Astrocyte (in vitro differentiated cells and primary cell): ENCODE measurements around the gene NSD2. TPM values are rescaled to one million over a fixed set of nuclear protein-coding genes. Genes with fewer than 3 reads are reported as not detected.

Experiments
- DNase-seq: peaks from one replicate; pipeline ENCODE4 v3.0.0-alpha.2; 2010; ENCODE audit warnings: low read depth
- FAIRE-seq: peaks from 2 replicates; lab custom pipeline; 2011; peaks lifted over from hg19 to GRCh38; lab: Jason Lieb, UNC
- H2AFZ ChIP-seq: 2 replicates; pipeline ENCODE4 v1.6.0; 2012; ENCODE audit warnings: low read depth, low read length, inconsistent platforms
- H3K27ac ChIP-seq: 2 replicates; pipeline ENCODE4 v1.5.1; 2011; ENCODE audit warnings: low read depth, low read length, inconsistent platforms
- H3K27me3 ChIP-seq: 2 replicates; pipeline ENCODE4 v1.6.0; 2011; ENCODE audit warnings: low read length, inconsistent platforms; ENCODE audit not compliant: insufficient read depth
- H3K36me3 ChIP-seq: 2 replicates; pipeline ENCODE4 v1.5.1; 2011; ENCODE audit warnings: low read length, inconsistent platforms; ENCODE audit not compliant: insufficient read depth
- H3K4me1 ChIP-seq: 2 replicates; pipeline ENCODE4 v1.5.1; 2011; ENCODE audit warnings: low read length, inconsistent platforms; ENCODE audit not compliant: insufficient read depth
- H3K4me2 ChIP-seq: 2 replicates; pipeline ENCODE4 v1.6.0; 2012; ENCODE audit warnings: low read length, inconsistent platforms
- H3K4me3 ChIP-seq: 2 replicates; pipeline ENCODE4 v1.5.1; 2011; ENCODE audit warnings: low read depth, mild to moderate bottlenecking, low read length, inconsistent platforms; ENCODE audit not compliant: insufficient read depth
- H3K79me2 ChIP-seq: 2 replicates; pipeline ENCODE4 v1.6.0; 2012; ENCODE audit warnings: mild to moderate bottlenecking, low read length, inconsistent platforms; ENCODE audit not compliant: insufficient read depth
- H3K9ac ChIP-seq: 2 replicates; pipeline ENCODE4 v1.6.0; 2012; ENCODE audit warnings: mild to moderate bottlenecking, low read length, inconsistent platforms
- H3K9me3 ChIP-seq: 2 replicates; pipeline ENCODE4 v1.5.1; 2012; ENCODE audit warnings: low read depth, mild to moderate bottlenecking, low read length, inconsistent platforms; ENCODE audit not compliant: insufficient read depth
- H4K20me1 ChIP-seq: 2 replicates; pipeline ENCODE4 v1.6.0; 2012; ENCODE audit warnings: low read length, inconsistent platforms; ENCODE audit not compliant: insufficient read depth
- H3K27ac Mint-ChIP-seq: one replicate; pipeline ENCODE4 v1.8.0; 2021; ENCODE audit warnings: mild to moderate bottlenecking, mixed read lengths; ENCODE audit not compliant: unreplicated experiment
- H3K27me3 Mint-ChIP-seq: one replicate; pipeline ENCODE4 v1.8.0; 2021; ENCODE audit warnings: low read depth, mixed read lengths; ENCODE audit not compliant: unreplicated experiment
- H3K36me3 Mint-ChIP-seq: one replicate; pipeline ENCODE4 v1.8.0; 2021; ENCODE audit warnings: low read depth, mixed read lengths; ENCODE audit not compliant: unreplicated experiment
- H3K4me1 Mint-ChIP-seq: one replicate; pipeline ENCODE4 v1.8.0; 2021; ENCODE audit warnings: low read depth, mixed read lengths; ENCODE audit not compliant: unreplicated experiment
- H3K4me3 Mint-ChIP-seq: one replicate; pipeline ENCODE4 v1.8.0; 2021; ENCODE audit warnings: mild to moderate bottlenecking, moderate library complexity, mixed read lengths; ENCODE audit not compliant: unreplicated experiment
- H3K9me3 Mint-ChIP-seq: one replicate; pipeline ENCODE4 v1.8.0; 2021; ENCODE audit warnings: mild to moderate bottlenecking, mixed read lengths; ENCODE audit not compliant: unreplicated experiment
- CTCF ChIP-seq: IDR thresholded peaks from 2 replicates; pipeline ENCODE4 v1.5.1; 2011; ENCODE audit warnings: low read depth, mild to moderate bottlenecking, inconsistent platforms, low read length, moderate library complexity; ENCODE audit not compliant: insufficient read depth
- EZH2 ChIP-seq: IDR thresholded peaks from 2 replicates; pipeline ENCODE4 v1.6.1; 2012; ENCODE audit warnings: mild to moderate bottlenecking, low read length, inconsistent platforms; ENCODE audit not compliant: insufficient read depth
- total RNA-seq: library from RNA; stranded (reverse); gene quantifications from 2 replicates; pipeline ENCODE4 v1.2.1, GENCODE V29; 2021

The NSD2 gene
- total RNA-seq, 1 donor from 2014 or later, result 31.3 TPM

- H3K27ac Mint-ChIP-seq, result no peak overlapping the region
- peaks cover 98% of the 10 kb centered on the region for H3K79me2 ChIP-seq
- TF ChIP-seq CTCF, result no peak
- no peak for TF ChIP-seq EZH2
Measured at GRCh38 chr4:1895971-1896657, 24.9 kb downstream of the NSD2 start.

GRCh38 chr4:1896658-1896991 lies 25.4 kb downstream of the NSD2 start:
- peaks cover 4% of the 10 kb centered on the region for H3K36me3 Mint-ChIP-seq
- Histone ChIP-seq H3K9me3 (no peaks in the 10 kb centered on the region), H3K4me3 (no peak overlapping the region), H3K4me2 (no peak overlapping the region), H3K9ac (no peak overlapping the region), H4K20me1 (peaks cover 61% of the 10 kb centered on the region), H3K36me3 (peaks cover 5% of the 10 kb centered on the region), H2AFZ (no peak overlapping the region), H3K4me1 (no peaks in the 10 kb centered on the region), H3K79me2 (peaks cover 98% of the 10 kb centered on the region), H3K27me3 (no peaks in the 10 kb centered on the region), H3K27ac (no peak overlapping the region)
- H3K4me3 Mint-ChIP-seq, result no peak overlapping the region
- no peaks in the 10 kb centered on the region for H3K9me3 Mint-ChIP-seq
- FAIRE-seq (no peak), DNase-seq (no peak)
- no peaks in the 10 kb centered on the region for H3K4me1 Mint-ChIP-seq
- no peaks in the 10 kb centered on the region for H3K27me3 Mint-ChIP-seq
- TF ChIP-seq CTCF (no peak), EZH2 (no peak)
- no peak overlapping the region for H3K27ac Mint-ChIP-seq

More at GRCh38 chr4:1895971-1896657, 24.9 kb downstream of the NSD2 start:
- peaks cover under 1% of the 10 kb centered on the region for H3K36me3 ChIP-seq
- no peak for FAIRE-seq
- no peaks in the 10 kb centered on the region for H3K4me1 ChIP-seq
- Mint-ChIP-seq H3K4me1 (no peaks in the 10 kb centered on the region), H3K36me3 (peaks cover 2% of the 10 kb centered on the region), H3K9me3 (no peaks in the 10 kb centered on the region), H3K27me3 (no peaks in the 10 kb centered on the region), H3K4me3 (no peak overlapping the region)
- no peak for DNase-seq
- no peak overlapping the region for H3K4me2 ChIP-seq
- H2AFZ ChIP-seq, result no peak overlapping the region
- H3K9me3 ChIP-seq, result no peaks in the 10 kb centered on the region
- H4K20me1 ChIP-seq, result peaks cover 59% of the 10 kb centered on the region
- H3K27me3 ChIP-seq, result no peaks in the 10 kb centered on the region
- H3K4me3 ChIP-seq, result no peak overlapping the region
- H3K9ac ChIP-seq, result no peak overlapping the region
- no peak overlapping the region for H3K27ac ChIP-seq

GRCh38 chr4:1898007-1898406 lies 26.8 kb downstream of the NSD2 start:
- TF ChIP-seq EZH2 (no peak), CTCF (no peak)
- Mint-ChIP-seq H3K4me1 (no peaks in the 10 kb centered on the region), H3K4me3 (no peak overlapping the region), H3K9me3 (no peaks in the 10 kb centered on the region), H3K27ac (no peak overlapping the region), H3K36me3 (peaks cover 4% of the 10 kb centered on the region), H3K27me3 (no peaks in the 10 kb centered on the region)
- FAIRE-seq, result no peak
- Histone ChIP-seq H3K4me3 (no peak overlapping the region), H3K79me2 (peaks cover 98% of the 10 kb centered on the region), H3K4me2 (no peak overlapping the region), H3K27ac (no peak overlapping the region), H3K36me3 (peaks cover 12% of the 10 kb centered on the region), H3K4me1 (no peaks in the 10 kb centered on the region), H4K20me1 (peaks cover 71% of the 10 kb centered on the region), H2AFZ (no peak overlapping the region), H3K9ac (no peak overlapping the region), H3K9me3 (no peaks in the 10 kb centered on the region), H3K27me3 (no peaks in the 10 kb centered on the region)
- DNase-seq, result no peak
